Esophagus muscularis mucosa (tissue), 4 donors: ENCODE measurements around the gene RELT. TPM values are rescaled to one million over a fixed set of nuclear protein-coding genes. Genes with fewer than 3 reads are reported as not detected.

ENCODE experiments used
- DNase-seq: peaks from one replicate; pipeline ENCODE4 v3.0.0-alpha.2; 2017; ENCODE audit errors: extremely low spot score
- H3K27ac ChIP-seq, 4 donors: fragments of 200-600 bp; sonication (generic); replicated peaks in 1 of 4; 1 replicate in 3 of 4; 2 replicates in 1 of 4; pipeline ENCODE4 v1.5.1; 2016 to 2019; ENCODE audit warnings: mild to moderate bottlenecking in 1 of 4
- H3K27me3 ChIP-seq, 4 donors: fragments of 200-600 bp; sonication (generic); one replicate each; pipeline versions ENCODE4 v1.5.1 to v1.6.0; 2016 to 2019
- H3K36me3 ChIP-seq, 4 donors: fragments of 200-600 bp; sonication (generic); one replicate each; pipeline ENCODE4 v1.5.1; 2016 to 2019
- H3K4me1 ChIP-seq, 4 donors: fragments of 200-600 bp; sonication (generic); one replicate each; pipeline ENCODE4 v1.5.1; 2016 to 2019
- H3K4me3 ChIP-seq, 4 donors: fragments of 200-600 bp; sonication (generic); 1 replicate in 2 of 4; 2 replicates in 2 of 4; pipeline ENCODE4 v1.5.1; 2016 to 2019; ENCODE audit warnings: mild to moderate bottlenecking in 4 of 4, moderate library complexity in 1 of 4
- H3K9me3 ChIP-seq, 4 donors: fragments of 200-600 bp; sonication (generic); 1 replicate in 3 of 4; 2 replicates in 1 of 4; pipeline ENCODE4 v1.5.1; 2016 to 2019
- EP300 ChIP-seq: sonication (generic); formaldehyde crosslinking; IDR thresholded peaks from one replicate; pipeline ENCODE4 v1.6.1; 2017; ENCODE audit warnings: antibody characterized with exemption
- POLR2A ChIP-seq: fragments of 450-650 bp; IDR thresholded peaks from one replicate; pipeline ENCODE4 v1.6.1; 2017; ENCODE audit warnings: antibody characterized with exemption, moderate library complexity, mild to moderate bottlenecking, low read depth
- POLR2AphosphoS5 ChIP-seq, 2 donors: sonication (generic); formaldehyde crosslinking; IDR thresholded peaks; one replicate each; pipeline ENCODE4 v1.6.1; 2017; ENCODE audit warnings: antibody characterized with exemption in 2 of 2
- WGBS: methylation state at CpG from one replicate; pipeline ENCODE4 v1.1.5; 2018; 5-methylcytosine and 5-hydroxymethylcytosine counted together
- intact Hi-C: fragments of 100-400 bp; cut with DNase I; formaldehyde crosslinking; loops from one replicate; pipeline ENCODE4 v1.15.1; 2023
- total RNA-seq, 4 donors: library from RNA; depleted of rRNA; stranded (reverse); fragments of >200 nt; gene quantifications; one replicate each; pipeline versions ENCODE4 v1.1.0 to v1.2.1, GENCODE V29; 2016
- TF ChIP-seq, protein P1 (sequence below), 3 experiments: fragments of 200-600 bp in 2 of 3; fragments of 450-650 bp in 1 of 3; sonication (generic) in 2 of 3; IDR thresholded peaks; one replicate each; pipeline ENCODE4 v1.5.1; 2017 to 2019; ENCODE audit warnings: antibody characterized with exemption in 3 of 3, mild to moderate bottlenecking in 2 of 3, moderate library complexity in 1 of 3

The RELT gene
- total RNA-seq, 4 donors from 2014 or later: 1.2 to 7.8 (median 2.2) TPM

- Histone ChIP-seq H3K27me3 (no peaks in the 10 kb centered on the region), H3K36me3 (peaks cover 0 to 4% (median 1%) of the 10 kb centered on the region in 4 donors), H3K9me3 (no peaks in the 10 kb centered on the region), H3K27ac (no peak overlapping the region), H3K4me3 (no peak overlapping the region), H3K4me1 (peaks cover 16 to 27% (median 19%) of the 10 kb centered on the region in 4 donors)
- WGBS: 90% methylated on average over 28 of the region's 31 CpGs
- TF ChIP-seq, protein P1, sequence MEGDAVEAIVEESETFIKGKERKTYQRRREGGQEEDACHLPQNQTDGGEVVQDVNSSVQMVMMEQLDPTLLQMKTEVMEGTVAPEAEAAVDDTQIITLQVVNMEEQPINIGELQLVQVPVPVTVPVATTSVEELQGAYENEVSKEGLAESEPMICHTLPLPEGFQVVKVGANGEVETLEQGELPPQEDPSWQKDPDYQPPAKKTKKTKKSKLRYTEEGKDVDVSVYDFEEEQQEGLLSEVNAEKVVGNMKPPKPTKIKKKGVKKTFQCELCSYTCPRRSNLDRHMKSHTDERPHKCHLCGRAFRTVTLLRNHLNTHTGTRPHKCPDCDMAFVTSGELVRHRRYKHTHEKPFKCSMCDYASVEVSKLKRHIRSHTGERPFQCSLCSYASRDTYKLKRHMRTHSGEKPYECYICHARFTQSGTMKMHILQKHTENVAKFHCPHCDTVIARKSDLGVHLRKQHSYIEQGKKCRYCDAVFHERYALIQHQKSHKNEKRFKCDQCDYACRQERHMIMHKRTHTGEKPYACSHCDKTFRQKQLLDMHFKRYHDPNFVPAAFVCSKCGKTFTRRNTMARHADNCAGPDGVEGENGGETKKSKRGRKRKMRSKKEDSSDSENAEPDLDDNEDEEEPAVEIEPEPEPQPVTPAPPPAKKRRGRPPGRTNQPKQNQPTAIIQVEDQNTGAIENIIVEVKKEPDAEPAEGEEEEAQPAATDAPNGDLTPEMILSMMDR (IDR thresholded peaks at IDR 0.05): no peak
- TF ChIP-seq POLR2AphosphoS5 (IDR thresholded peaks at IDR 0.05): no peak
- no peak for TF ChIP-seq POLR2A
- TF ChIP-seq EP300: no peak
- no peak for DNase-seq
- intact Hi-C loops: loop anchor here (2.0 to 10.0 kb wide), 3 partner anchors 42 to 208 kb away; no protein-coding TSS in a partner anchor
Observed at GRCh38 chr11:73392108-73393010, 16.2 kb downstream of the RELT start.

- no peak for DNase-seq
- WGBS: 89% methylated on average over 6 of the region's 7 CpGs
- H3K36me3 ChIP-seq: peaks cover 0 to 4% (median 1%) of the 10 kb centered on the region in 4 donors
- TF ChIP-seq EP300 (no peak), POLR2A (no peak)
- TF ChIP-seq, protein P1 (IDR thresholded peaks at IDR 0.05): no peak
- no peaks in the 10 kb centered on the region for H3K27me3 ChIP-seq
- no peak overlapping the region for H3K27ac ChIP-seq
- H3K9me3 ChIP-seq: no peaks in the 10 kb centered on the region
- H3K4me3 ChIP-seq: no peak overlapping the region
- intact Hi-C loops: loop anchor here (2.0 to 10.0 kb wide), 3 partner anchors 42 to 208 kb away; no protein-coding TSS in a partner anchor
- H3K4me1 ChIP-seq: peaks cover 12 to 21% (median 14%) of the 10 kb centered on the region in 4 donors
Observed at GRCh38 chr11:73393011-73393380, 16.8 kb downstream of the RELT start.

- intact Hi-C loops: loop anchor here (2.0 to 10.0 kb wide), 3 partner anchors 43 to 209 kb away; no protein-coding TSS in a partner anchor
- no peaks in the 10 kb centered on the region for H3K27me3 ChIP-seq
- H3K9me3 ChIP-seq: no peaks in the 10 kb centered on the region
- no peak overlapping the region for H3K4me3 ChIP-seq
- WGBS: 63% methylated on average over 10 of the region's 16 CpGs
- H3K27ac ChIP-seq: no peak overlapping the region
- peaks cover 8 to 19% (median 10%) of the 10 kb centered on the region in 4 donors for H3K4me1 ChIP-seq
- peaks cover 0 to 4% (median 1%) of the 10 kb centered on the region in 4 donors for H3K36me3 ChIP-seq
- no peak for TF ChIP-seq POLR2AphosphoS5 (IDR thresholded peaks at IDR 0.05)
- TF ChIP-seq, protein P1 (IDR thresholded peaks at IDR 0.05): peak; percentile 67 to 83 (median 83)
- no peak for DNase-seq
Observed at GRCh38 chr11:73393479-73394415, 17.5 kb downstream of the RELT start.

- TF ChIP-seq, protein P1 (IDR thresholded peaks at IDR 0.05): no peak
- no peak for TF ChIP-seq POLR2AphosphoS5 (IDR thresholded peaks at IDR 0.05)
- TF ChIP-seq POLR2A: no peak
- no peak for TF ChIP-seq EP300
- Histone ChIP-seq H3K4me3 (no peak overlapping the region), H3K9me3 (no peaks in the 10 kb centered on the region), H3K27me3 (no peaks in the 10 kb centered on the region), H3K36me3 (peaks cover 0 to 4% (median 1%) of the 10 kb centered on the region in 4 donors), H3K27ac (no peak overlapping the region), H3K4me1 (peaks cover 4 to 21% (median 10%) of the 10 kb centered on the region in 4 donors)
- intact Hi-C loops: loop anchor here (5.0 to 10.0 kb wide), 2 partner anchors 97 to 210 kb away; no protein-coding TSS in a partner anchor
- 94% methylated on average over 25 of the region's 34 CpGs for WGBS
- no peak for DNase-seq
Observed at GRCh38 chr11:73394416-73395296, 18.5 kb downstream of the RELT start.
